ENCODE results near the gene TRIM47. TPM values are rescaled to one million over a fixed set of nuclear protein-coding genes. Genes with fewer than 3 reads are reported as not detected.

TRIM47 gene, protein sequence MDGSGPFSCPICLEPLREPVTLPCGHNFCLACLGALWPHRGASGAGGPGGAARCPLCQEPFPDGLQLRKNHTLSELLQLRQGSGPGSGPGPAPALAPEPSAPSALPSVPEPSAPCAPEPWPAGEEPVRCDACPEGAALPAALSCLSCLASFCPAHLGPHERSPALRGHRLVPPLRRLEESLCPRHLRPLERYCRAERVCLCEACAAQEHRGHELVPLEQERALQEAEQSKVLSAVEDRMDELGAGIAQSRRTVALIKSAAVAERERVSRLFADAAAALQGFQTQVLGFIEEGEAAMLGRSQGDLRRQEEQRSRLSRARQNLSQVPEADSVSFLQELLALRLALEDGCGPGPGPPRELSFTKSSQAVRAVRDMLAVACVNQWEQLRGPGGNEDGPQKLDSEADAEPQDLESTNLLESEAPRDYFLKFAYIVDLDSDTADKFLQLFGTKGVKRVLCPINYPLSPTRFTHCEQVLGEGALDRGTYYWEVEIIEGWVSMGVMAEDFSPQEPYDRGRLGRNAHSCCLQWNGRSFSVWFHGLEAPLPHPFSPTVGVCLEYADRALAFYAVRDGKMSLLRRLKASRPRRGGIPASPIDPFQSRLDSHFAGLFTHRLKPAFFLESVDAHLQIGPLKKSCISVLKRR
- 1 to 10 TPM; 4.5 to 9.4 TPM for total RNA-seq
- total RNA-seq = 9.2 to 14.4 reads per million in 2 donors

DNA sequence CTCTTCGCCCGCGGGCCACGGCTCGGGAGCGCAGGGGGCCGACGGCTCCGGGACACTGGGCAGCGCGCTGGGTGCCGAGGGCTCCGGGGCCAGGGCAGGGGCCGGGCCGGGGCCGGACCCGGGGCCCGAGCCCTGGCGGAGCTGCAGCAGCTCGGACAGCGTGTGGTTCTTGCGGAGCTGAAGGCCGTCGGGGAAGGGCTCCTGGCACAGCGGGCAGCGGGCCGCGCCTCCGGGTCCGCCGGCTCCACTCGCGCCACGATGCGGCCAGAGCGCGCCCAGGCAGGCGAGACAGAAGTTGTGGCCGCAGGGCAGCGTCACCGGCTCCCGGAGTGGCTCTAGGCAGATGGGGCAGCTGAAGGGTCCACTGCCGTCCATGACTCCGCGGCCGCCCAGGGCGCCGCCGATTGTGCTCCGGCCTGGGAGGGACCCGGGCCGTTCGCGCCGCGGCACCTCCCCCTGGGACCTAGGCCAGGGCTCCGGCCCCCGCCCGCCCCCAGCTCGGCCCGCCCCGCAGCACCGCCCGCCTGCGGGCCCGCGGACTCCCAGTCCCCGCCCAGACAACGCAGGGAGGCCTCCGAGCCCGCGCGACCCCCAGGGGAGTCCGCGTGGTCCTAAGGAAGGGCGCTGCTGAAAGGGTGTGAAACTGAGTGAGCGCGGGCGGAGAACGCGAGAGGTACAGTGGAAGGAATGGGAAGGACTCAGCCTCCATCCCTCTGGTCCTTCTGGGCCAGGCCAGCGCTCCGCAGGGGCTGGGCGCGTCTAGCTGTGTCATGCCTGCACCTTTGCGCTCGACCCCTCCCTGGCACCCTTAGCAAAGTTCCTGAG is at the start of gene TRIM47:
TSS of gene TRIM47 (minus strand) at position 408 of the 825 bp plus-strand sequence. CDS start at position 375, 33 bp downstream.
- peak within 1 kb of the TSS; percentile 91 for H3K27ac Mint-ChIP-seq
- no peaks in the 10 kb centered on the region for H3K9me3 ChIP-seq (ENCODE audit: control insufficient read depth, low read length, poor library complexity, severe bottlenecking)
- peak within 1 kb of the TSS; percentile 92 for H3K4me3 Mint-ChIP-seq
- ATAC-seq (no peak), DNase-seq (no peak)
- H3K4me1 Mint-ChIP-seq = peaks cover 34% of the 10 kb centered on the region
- no peaks in the 10 kb centered on the region for H3K36me3 Mint-ChIP-seq (ENCODE audit: low read depth)
- no peaks in the 10 kb centered on the region for H3K27me3 Mint-ChIP-seq

DNA sequence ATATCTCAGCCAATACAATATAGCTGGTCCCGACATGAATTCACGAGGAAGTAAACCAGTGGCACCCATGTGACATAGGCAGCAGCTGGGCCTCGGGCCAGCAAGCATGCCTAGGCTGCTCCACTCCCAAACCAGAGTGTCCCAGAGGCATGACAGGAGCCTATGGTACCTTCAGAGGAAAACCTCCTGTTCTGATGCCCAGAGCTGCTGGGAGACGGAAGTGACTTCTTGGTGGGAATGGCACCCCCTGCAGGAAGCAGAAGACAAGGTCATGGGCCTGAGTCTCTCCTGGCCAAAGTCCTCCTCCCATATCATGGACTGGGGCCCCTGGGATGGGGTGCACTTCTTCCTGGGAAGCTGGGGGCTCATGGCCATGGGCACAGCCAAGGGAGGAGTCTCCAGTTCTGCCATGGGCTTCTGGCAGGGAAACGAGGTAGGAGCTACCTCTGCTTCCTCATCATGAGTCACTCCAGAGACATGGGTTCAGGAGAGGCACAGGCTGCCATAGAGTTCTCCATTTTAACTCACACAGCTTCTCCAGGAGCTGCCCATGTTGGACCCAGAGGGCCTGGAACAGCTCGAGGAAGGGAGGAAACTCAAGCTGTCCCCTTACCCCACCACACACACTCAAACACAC is 49.0 kb upstream of the TRIM47 start:
- Mint-ChIP-seq H3K4me3 (no peak overlapping the region), H3K4me1 (peaks cover 2% of the 10 kb centered on the region), H3K27ac (no peak overlapping the region), H3K36me3 (ENCODE audit: low read depth) (no peaks in the 10 kb centered on the region), H3K27me3 (no peaks in the 10 kb centered on the region)
- no peak for ATAC-seq
- no peak for DNase-seq
- H3K9me3 ChIP-seq (ENCODE audit: control insufficient read depth, low read length, poor library complexity, severe bottlenecking) = no peaks in the 10 kb centered on the region

DNA sequence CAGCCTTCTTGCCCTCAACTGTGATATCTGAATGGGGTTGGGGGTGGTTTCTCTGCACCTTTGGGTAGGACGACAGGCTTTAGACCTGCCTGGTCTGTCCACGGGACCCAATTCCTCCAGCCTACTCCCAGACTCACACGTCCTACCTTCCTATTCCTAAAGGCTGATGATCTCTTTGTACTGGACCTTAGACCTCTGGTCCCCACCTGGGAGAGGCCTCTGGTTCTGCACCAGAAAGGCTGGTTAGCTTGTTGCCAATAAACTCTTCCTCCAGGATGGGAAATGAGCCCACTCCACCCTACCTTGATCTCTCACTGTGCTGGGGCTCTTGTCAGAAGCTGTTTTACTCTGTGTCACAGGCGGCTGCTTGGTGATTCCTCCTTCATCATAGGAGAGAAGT is 48.1 kb upstream of the TRIM47 start:
- H3K36me3 Mint-ChIP-seq (ENCODE audit: low read depth) = no peaks in the 10 kb centered on the region
- no peak for ATAC-seq

DNA sequence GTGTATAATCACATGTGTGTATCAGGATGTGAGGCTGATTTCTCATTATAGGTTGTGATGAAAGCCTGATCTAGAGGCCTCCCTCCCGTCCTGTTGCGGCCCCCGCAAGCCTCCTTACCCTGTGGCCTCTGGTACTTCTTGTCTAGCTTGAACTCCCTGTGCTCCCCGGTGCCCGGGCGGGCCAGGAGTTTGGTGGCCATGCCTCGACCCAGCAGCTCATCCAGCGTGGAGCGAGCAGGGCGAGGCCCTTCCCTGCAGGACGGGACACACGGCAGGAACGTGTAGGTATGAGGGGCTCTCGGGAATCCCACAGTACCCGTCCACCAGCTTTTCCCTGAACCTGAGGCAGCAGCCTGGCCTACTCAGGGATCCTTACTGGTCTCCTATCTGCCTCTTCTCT is 47.5 kb upstream of the TRIM47 start:
- ATAC-seq = no peak
- Mint-ChIP-seq H3K36me3 (ENCODE audit: low read depth) (no peaks in the 10 kb centered on the region), H3K27ac (no peak overlapping the region), H3K27me3 (no peaks in the 10 kb centered on the region), H3K4me1 (peaks cover 2% of the 10 kb centered on the region), H3K4me3 (no peak overlapping the region)
- no peaks in the 10 kb centered on the region for H3K9me3 ChIP-seq (ENCODE audit: control insufficient read depth, low read length, poor library complexity, severe bottlenecking)
- no peak for DNase-seq

More for the DNA sequence above, 48.1 kb upstream of the TRIM47 start:
- H3K4me1 Mint-ChIP-seq = peaks cover 2% of the 10 kb centered on the region
- H3K27ac Mint-ChIP-seq = no peak overlapping the region
- no peaks in the 10 kb centered on the region for H3K9me3 ChIP-seq (ENCODE audit: control insufficient read depth, low read length, poor library complexity, severe bottlenecking)
- no peak overlapping the region for H3K4me3 Mint-ChIP-seq
- no peaks in the 10 kb centered on the region for H3K27me3 Mint-ChIP-seq
- DNase-seq = no peak

DNA sequence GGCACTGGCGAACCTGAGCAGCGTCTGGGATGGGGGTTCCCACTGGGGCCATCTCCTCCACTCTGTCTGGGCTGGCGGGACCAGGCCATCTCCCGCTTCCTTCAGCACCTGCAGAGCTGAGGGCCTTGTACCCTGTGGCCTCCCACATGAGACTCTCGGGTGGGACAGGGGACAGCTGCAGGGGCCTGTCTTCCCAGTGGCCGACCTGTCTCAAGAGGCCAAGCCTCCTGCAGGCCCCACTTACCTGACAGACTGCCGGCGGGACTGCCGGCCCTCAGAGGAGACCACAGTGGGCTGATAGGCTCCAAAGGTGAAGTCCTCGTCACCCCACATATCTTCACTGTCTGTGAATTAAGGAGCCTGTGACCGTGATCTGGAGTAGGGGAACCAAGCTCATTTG is 46.7 kb upstream of the TRIM47 start:
- Mint-ChIP-seq H3K4me3 (no peak overlapping the region), H3K27me3 (no peaks in the 10 kb centered on the region), H3K4me1 (peaks cover 2% of the 10 kb centered on the region), H3K27ac (no peak overlapping the region), H3K36me3 (ENCODE audit: low read depth) (no peaks in the 10 kb centered on the region)
- DNase-seq (no peak), ATAC-seq (no peak)
- H3K9me3 ChIP-seq (ENCODE audit: control insufficient read depth, low read length, poor library complexity, severe bottlenecking) = no peaks in the 10 kb centered on the region

DNA sequence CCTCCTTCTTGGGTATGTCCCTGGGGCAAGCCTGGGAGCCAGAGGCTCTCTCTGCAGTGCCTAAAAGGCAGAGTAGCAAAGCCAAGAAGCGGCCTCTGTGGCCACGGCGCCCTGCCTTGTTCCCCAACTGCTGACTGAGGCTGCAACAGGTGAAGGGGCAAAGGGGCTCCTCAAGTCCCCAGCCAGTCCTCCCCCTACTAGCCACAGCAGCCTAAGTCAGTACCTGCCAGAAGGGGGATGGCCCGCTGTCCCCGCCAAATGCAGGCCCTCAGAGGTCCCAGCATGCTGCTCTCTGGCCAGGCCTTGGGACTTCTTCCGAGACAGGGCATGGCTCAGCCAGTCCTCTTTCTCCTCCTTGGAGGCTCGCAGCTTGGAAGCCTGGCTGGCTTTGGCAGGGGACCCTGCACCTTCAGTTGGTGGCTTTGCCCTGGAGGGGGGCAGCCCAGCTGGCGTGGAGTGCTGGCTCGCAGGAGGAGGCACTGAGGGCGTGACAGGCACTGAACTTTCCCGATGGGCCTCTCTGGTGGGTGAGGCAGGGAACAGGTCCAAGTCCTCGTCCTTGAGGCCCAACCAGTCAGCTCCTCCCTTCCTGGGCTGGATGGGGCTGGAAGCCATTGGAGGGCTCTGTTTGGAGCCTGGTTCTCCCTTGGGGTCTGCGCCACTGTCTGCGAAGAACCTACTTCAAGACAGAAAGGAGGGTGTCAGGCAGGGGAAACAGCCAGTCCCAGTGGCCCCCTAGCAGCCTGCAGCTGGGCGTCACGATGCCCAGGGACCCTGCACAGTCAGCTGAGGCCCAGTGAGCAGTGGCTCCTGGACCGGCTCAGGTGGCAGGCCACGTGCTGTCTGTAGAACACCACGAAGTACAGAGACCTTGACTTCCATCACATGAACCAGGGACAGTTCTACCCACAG is 44.8 kb upstream of the TRIM47 start:
- Mint-ChIP-seq H3K27ac (no peak overlapping the region), H3K27me3 (no peaks in the 10 kb centered on the region), H3K4me3 (no peak overlapping the region), H3K4me1 (peaks cover 3% of the 10 kb centered on the region), H3K36me3 (ENCODE audit: low read depth) (peaks cover 3% of the 10 kb centered on the region)
- DNase-seq = no peak
- ATAC-seq = no peak
- H3K9me3 ChIP-seq (ENCODE audit: control insufficient read depth, low read length, poor library complexity, severe bottlenecking) = no peaks in the 10 kb centered on the region

DNA sequence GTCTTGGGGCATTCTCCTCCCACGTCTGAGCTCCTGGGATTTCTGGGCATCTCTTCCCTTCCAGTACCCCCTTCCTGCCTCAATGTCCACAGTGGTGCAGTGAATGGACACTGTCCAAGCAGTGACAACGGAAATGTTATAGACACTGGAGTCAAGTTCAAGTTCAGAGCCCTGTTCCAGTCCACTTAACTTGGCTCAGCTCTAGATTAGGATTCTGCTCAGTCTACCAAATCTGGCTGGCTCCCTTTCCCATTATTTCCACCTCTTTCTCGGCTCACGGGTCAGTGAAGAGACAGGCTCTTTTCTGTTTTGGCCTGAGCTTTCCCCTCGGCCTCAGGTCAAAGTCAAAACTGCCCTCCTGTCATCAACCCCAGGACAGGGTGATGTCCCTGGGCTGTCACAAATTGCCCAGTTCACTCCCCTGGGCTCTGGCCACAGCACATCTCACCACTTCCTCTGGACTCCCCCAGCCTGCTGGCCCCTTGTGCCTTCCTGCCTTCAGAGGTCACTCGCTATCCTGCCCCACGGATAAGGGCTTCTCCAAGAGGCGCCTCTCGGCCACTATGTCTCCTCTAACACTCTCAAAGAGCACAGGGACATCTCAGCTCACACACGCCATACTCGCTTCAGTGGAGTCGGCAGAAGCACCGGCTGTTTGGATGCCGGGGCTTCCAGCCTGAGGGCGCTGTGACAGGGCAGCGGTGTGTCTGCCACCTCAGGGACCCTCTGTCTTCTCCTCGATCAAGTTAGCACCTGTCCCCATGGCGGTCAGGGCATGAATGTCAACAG is 44.0 kb upstream of the TRIM47 start:
- Mint-ChIP-seq H3K27ac (no peak overlapping the region), H3K27me3 (no peaks in the 10 kb centered on the region), H3K36me3 (ENCODE audit: low read depth) (peaks cover 3% of the 10 kb centered on the region), H3K4me3 (no peak overlapping the region), H3K4me1 (peaks cover 2% of the 10 kb centered on the region)
- no peaks in the 10 kb centered on the region for H3K9me3 ChIP-seq (ENCODE audit: control insufficient read depth, low read length, poor library complexity, severe bottlenecking)
- no peak for DNase-seq
- ATAC-seq = no peak

DNA sequence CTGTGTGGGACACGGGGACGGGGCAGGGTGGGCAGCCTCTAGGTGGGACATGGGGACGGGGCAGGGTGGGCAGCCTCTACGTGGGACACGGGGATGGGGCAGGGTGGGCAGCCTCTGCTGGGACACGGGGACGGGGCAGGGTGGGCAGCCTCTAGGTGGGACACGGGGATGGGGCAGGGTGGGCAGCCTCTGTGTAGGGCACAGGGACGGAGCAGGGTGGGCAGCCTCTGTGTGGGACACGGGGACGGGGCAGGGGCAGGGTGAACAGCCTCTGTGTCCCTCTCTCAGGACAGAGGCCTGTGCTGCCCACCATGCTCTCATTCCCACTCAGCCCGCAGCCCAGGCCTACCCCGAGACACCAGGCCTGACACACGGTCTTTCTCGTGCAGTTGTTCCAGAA is 43.2 kb upstream of the TRIM47 start:
- H3K9me3 ChIP-seq (ENCODE audit: control insufficient read depth, low read length, poor library complexity, severe bottlenecking) = no peaks in the 10 kb centered on the region
- Mint-ChIP-seq H3K27ac (no peak overlapping the region), H3K27me3 (no peaks in the 10 kb centered on the region), H3K4me3 (no peak overlapping the region), H3K36me3 (ENCODE audit: low read depth) (peaks cover 5% of the 10 kb centered on the region), H3K4me1 (peaks cover 5% of the 10 kb centered on the region)
- no peak for ATAC-seq
- no peak for DNase-seq

DNA sequence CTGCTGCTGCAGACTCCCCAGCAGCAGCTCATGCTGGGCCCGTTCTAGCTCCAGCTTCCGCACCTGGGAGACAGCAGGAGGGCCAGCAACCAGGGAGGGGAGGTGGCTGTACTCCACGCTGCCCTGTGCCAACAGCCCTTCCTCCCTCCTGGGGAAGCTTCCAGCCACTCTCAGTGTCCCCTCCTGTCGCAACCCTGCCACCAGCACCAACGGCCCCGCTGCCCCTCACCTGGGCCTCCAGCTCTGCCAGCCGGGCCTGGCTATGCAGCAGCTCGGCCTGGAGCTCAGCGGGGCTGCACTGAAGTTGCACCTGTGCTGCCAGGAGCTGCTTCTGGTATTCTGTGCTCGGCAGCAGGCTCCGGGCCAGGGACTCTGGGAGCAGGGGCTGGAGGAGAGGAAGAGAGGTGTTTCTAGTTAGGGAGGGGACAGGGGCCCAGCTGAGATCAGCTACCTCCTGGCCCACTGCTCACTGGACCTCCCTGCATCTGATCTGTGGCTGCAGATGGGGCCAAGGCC is 41.7 kb upstream of the TRIM47 start:
- peaks cover 5% of the 10 kb centered on the region for H3K36me3 Mint-ChIP-seq (ENCODE audit: low read depth)
- no peak overlapping the region for H3K4me3 Mint-ChIP-seq
- H3K27ac Mint-ChIP-seq = peak overlapping the region; percentile 87
- H3K9me3 ChIP-seq (ENCODE audit: control insufficient read depth, low read length, poor library complexity, severe bottlenecking) = no peaks in the 10 kb centered on the region
- H3K4me1 Mint-ChIP-seq = peaks cover 5% of the 10 kb centered on the region
- no peaks in the 10 kb centered on the region for H3K27me3 Mint-ChIP-seq
- DNase-seq (no peak), ATAC-seq (no peak)

DNA sequence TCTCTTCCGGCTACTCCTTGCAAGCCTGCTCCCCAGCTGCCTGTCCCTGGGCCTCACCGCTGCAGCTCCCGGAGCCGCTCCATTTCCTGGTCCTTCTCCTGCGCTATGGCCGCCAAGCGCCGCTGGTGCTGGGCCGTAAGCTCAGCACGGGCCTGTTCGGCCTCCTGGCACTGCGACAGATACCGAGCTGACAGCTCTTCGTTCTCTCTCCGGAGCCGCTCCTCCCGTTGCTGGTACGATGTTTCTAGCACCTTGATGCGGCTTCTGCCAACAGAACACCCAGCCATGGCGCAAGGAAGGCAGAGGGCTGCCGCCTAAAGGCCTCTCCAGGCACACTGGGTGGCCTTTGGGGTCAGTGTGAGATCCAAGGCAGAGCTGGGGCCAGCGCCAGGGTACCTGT is 41.2 kb upstream of the TRIM47 start:
- H3K27ac Mint-ChIP-seq = peak overlapping the region; percentile 87
- H3K4me3 Mint-ChIP-seq = no peak overlapping the region
- no peaks in the 10 kb centered on the region for H3K9me3 ChIP-seq (ENCODE audit: control insufficient read depth, low read length, poor library complexity, severe bottlenecking)
- ATAC-seq (no peak), DNase-seq (no peak)
- peaks cover 5% of the 10 kb centered on the region for H3K4me1 Mint-ChIP-seq
- H3K36me3 Mint-ChIP-seq (ENCODE audit: low read depth) = peaks cover 5% of the 10 kb centered on the region
- no peaks in the 10 kb centered on the region for H3K27me3 Mint-ChIP-seq

DNA sequence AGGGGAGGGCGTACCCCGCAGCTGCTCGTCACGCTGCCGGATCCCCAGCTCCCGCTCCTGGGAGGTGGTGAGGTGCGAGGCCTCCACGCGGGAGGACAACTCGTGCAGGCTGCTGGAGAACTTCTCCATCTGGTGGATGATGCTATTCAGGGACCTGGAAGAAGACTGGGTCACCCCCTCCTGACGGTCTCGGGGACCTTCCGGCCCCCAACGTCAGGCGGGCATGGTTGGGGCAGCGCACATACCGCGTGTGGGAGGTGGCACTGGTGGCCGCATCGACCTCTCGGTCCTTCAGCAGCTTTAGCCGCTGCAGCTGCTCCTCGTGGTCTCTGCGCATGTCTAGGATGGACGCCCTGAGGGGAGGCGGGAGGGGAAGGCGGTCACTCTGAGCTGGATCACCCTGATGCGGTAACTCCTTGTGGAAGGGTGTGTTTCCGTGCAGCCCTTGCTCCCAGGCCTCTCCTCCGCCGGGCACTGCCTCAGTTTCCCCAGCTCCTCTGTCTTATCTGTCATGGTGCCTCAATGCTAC is 39.6 kb upstream of the TRIM47 start:
- no peaks in the 10 kb centered on the region for H3K27me3 Mint-ChIP-seq
- no peak for DNase-seq
- no peak overlapping the region for H3K4me3 Mint-ChIP-seq
- peaks cover 7% of the 10 kb centered on the region for H3K4me1 Mint-ChIP-seq
- no peak for ATAC-seq
- H3K9me3 ChIP-seq (ENCODE audit: control insufficient read depth, low read length, poor library complexity, severe bottlenecking) = no peaks in the 10 kb centered on the region
- H3K27ac Mint-ChIP-seq = peak overlapping the region; percentile 16
- H3K36me3 Mint-ChIP-seq (ENCODE audit: low read depth) = peaks cover 7% of the 10 kb centered on the region
